Measurements from ENCODE around the gene NFIX. TPM values are rescaled to one million over a fixed set of nuclear protein-coding genes. Genes with fewer than 3 reads are reported as not detected.
A peak's percentile ranks its signal among the peaks of the same experiment; 100 is the strongest.

NFIX gene
- total RNA-seq, 4 donors from 2014 or later: 31.9 to 128 (median 105) TPM

DNA sequence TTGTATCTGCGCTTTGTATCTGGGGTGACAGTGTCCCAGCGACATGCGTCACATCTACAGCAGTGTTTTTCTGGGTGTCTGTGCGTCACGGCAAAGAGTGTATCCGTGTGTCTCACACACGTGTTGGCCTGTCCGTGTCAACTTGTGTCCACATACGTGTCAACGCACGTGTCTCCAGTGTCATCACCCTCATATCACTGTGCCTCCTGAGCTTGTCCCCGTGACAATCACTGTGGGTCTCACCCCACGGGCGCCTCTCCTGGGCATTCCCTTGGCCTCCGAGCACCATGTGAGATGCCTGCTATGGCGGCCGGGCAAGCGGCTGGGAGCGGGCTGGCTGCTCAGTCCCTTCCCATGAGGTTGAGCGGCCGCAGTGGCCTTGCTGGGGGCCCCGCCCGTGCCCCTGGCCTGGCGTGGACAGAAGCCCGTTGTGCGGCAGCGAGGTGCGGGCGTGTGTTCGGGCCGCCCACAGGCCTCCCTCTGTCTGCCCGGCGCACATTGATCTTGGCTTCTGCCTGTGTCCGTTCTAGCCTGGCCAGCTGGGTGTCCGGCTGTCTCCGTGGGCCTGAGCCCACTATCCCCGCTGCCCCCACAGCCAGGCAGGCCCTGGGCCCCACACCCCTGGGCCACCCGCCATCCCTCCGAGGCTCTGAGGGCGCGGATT, 6.4 kb downstream of the NFIX start:
- TF ChIP-seq POLR2A (IDR thresholded peaks at IDR 0.05): peak; percentile 71 to 74
- TF ChIP-seq, protein P1, sequence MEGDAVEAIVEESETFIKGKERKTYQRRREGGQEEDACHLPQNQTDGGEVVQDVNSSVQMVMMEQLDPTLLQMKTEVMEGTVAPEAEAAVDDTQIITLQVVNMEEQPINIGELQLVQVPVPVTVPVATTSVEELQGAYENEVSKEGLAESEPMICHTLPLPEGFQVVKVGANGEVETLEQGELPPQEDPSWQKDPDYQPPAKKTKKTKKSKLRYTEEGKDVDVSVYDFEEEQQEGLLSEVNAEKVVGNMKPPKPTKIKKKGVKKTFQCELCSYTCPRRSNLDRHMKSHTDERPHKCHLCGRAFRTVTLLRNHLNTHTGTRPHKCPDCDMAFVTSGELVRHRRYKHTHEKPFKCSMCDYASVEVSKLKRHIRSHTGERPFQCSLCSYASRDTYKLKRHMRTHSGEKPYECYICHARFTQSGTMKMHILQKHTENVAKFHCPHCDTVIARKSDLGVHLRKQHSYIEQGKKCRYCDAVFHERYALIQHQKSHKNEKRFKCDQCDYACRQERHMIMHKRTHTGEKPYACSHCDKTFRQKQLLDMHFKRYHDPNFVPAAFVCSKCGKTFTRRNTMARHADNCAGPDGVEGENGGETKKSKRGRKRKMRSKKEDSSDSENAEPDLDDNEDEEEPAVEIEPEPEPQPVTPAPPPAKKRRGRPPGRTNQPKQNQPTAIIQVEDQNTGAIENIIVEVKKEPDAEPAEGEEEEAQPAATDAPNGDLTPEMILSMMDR (IDR thresholded peaks at IDR 0.05 in 4 of 5, conservative IDR thresholded peaks at IDR 0.05 in 1 of 5): no peak
- intact Hi-C loops (cut with DNase I; ENCODE audit: low total_unique reads) (loop anchor here (2.0 to 5.0 kb wide), 2 partner anchors 29 to 61 kb away; no protein-coding TSS in a partner anchor), in situ Hi-C loops (cut with MboI; ENCODE audit: low sequenced_read_pairs in 4 of 4) (no loop called here)
- Histone ChIP-seq H3K27ac (peak overlapping the region; percentile 97 to 100 (median 99)), H3K36me3 (no peaks in the 10 kb centered on the region), H3K27me3 (no peaks in the 10 kb centered on the region), H3K4me1 (peaks cover 85 to 92% of the 10 kb centered on the region in 2 donors), H3K9me3 (no peaks in the 10 kb centered on the region), H3K4me3 (peak overlapping the region; percentile 55 to 66 (median 61))
- ATAC-seq (peak; percentile 31 to 39), DNase-seq (peak; percentile 60 to 86)

DNA sequence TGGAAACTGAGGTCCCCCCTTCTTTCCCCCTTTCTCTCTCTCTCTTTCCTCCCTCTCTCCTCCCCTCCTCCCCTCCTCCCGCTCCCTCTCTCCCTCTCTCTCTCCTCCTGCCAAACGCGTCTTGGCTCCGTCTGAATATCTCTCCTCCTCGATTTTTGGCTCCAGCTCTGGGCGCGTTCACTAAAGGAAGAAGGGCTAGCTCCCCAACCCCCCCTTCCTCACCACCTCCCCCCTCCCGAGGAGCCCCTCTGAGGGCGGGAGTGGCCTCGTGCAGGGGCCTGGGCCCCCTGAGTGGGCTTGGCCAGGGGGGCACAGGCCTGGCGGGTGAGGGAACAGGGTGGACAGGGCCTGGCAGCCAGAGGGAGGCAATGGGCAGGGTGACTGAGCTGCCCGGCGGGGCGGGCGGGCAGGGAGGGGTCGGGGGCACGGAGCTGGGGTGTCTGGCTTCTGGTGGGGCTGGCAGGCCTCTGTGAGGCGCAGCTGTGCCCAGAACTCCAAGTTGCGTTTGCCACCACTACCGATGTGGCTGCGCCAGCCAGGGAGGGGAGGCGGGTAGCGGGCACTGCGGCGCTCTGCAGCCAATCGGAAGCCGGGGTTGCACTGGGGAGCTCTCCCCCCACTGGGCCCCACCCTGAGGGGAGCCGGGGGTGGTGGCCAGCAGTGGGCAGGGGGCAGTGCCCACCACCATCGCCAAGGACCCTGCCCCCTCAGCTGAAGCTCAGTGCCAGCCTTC, 7.1 kb downstream of the NFIX start:
- DNase-seq: peak; percentile 69 to 92
- TF ChIP-seq, protein P1 (IDR thresholded peaks at IDR 0.05 in 4 of 5, conservative IDR thresholded peaks at IDR 0.05 in 1 of 5): peak in 3 of 5 experiments; percentile 15 to 49 (median 28)
- TF ChIP-seq POLR2A (IDR thresholded peaks at IDR 0.05): peak; percentile 54 to 65
- H3K27ac ChIP-seq: peak overlapping the region; percentile 97 to 100 (median 99)
- in situ Hi-C loops (cut with MboI; ENCODE audit: low sequenced_read_pairs in 4 of 4): no loop called here
- no peaks in the 10 kb centered on the region for H3K9me3 ChIP-seq
- peak; percentile 57 to 63 for ATAC-seq
- peak overlapping the region; percentile 55 to 66 (median 61) for H3K4me3 ChIP-seq
- H3K36me3 ChIP-seq: no peaks in the 10 kb centered on the region
- intact Hi-C loops (cut with DNase I; ENCODE audit: low total_unique reads): loop anchor here (2.0 to 5.0 kb wide), 2 partner anchors 28 to 60 kb away; no protein-coding TSS in a partner anchor
- H3K4me1 ChIP-seq: peaks cover 86 to 92% of the 10 kb centered on the region in 2 donors
- no peaks in the 10 kb centered on the region for H3K27me3 ChIP-seq

GRCh38 chr19:13003081-13003480, 7.8 kb downstream of the NFIX start:
- H3K4me3 ChIP-seq: peak overlapping the region; percentile 55 to 66 (median 61)
- intact Hi-C loops (cut with DNase I; ENCODE audit: low total_unique reads) (loop anchor here (2.0 to 5.0 kb wide), 2 partner anchors 28 to 59 kb away; no protein-coding TSS in a partner anchor), in situ Hi-C loops (cut with MboI; ENCODE audit: low sequenced_read_pairs in 4 of 4) (no loop called here)
- ATAC-seq: no peak
- no peaks in the 10 kb centered on the region for H3K9me3 ChIP-seq
- DNase-seq: peak in 1 of 2 donors; percentile 53
- H3K27me3 ChIP-seq: no peaks in the 10 kb centered on the region
- H3K36me3 ChIP-seq: no peaks in the 10 kb centered on the region
- peak overlapping the region; percentile 97 to 100 (median 99) for H3K27ac ChIP-seq
- peaks cover 86 to 92% of the 10 kb centered on the region in 2 donors for H3K4me1 ChIP-seq
- TF ChIP-seq, protein P1 (IDR thresholded peaks at IDR 0.05 in 4 of 5, conservative IDR thresholded peaks at IDR 0.05 in 1 of 5): no peak

DNA sequence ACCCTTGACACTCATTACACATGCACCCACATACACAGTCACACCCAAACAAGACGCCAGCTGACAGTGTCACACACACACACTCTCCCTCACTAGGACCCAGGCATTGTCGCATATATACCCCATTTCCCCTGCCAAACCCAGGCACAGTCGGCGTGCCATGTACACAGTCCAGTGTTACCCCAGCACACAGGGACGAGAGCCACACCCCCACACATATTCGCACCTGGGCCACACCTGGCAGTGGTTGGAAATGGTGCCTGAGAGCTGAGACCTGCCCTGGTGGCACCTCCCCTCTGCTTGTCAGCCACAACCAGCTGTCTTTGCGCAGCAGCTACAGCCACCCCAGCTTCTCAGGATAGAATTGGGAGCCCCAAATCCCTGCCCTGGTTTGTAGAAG, 9.0 kb downstream of the NFIX start:
- Histone ChIP-seq H3K36me3 (no peaks in the 10 kb centered on the region), H3K9me3 (no peaks in the 10 kb centered on the region), H3K27ac (peak overlapping the region; percentile 97 to 100 (median 99)), H3K4me3 (no peak overlapping the region), H3K27me3 (no peaks in the 10 kb centered on the region), H3K4me1 (peaks cover 85 to 93% of the 10 kb centered on the region in 2 donors)
- no peak for TF ChIP-seq POLR2A (IDR thresholded peaks at IDR 0.05)
- TF ChIP-seq, protein P1 (IDR thresholded peaks at IDR 0.05 in 4 of 5, conservative IDR thresholded peaks at IDR 0.05 in 1 of 5): no peak
- DNase-seq (peak in 1 of 2 donors; percentile 21), ATAC-seq (no peak)
- in situ Hi-C loops (cut with MboI; ENCODE audit: low sequenced_read_pairs in 4 of 4): no loop called here
- intact Hi-C loops (cut with DNase I; ENCODE audit: low total_unique reads): loop anchor here (5.0 kb wide), 1 partner anchor 58 kb away; no protein-coding TSS in a partner anchor

Data from gastrocnemius medialis (tissue), 4 donors.